T-cell (primary cell): Measurements from ENCODE around the gene PRODH. TPM values are rescaled to one million over a fixed set of nuclear protein-coding genes. Genes with fewer than 3 reads are reported as not detected.
A peak's percentile ranks its signal among the peaks of the same experiment; 100 is the strongest.
"Not testable (repeated sequence)": the region's sequence is repeated elsewhere in the genome, so short reads cannot be mapped to it uniquely, and the experiment has no call there.

Experiments used
- ATAC-seq, 4 experiments: fragments of 200-7000 bp in 3 of 4; fragments of 150-1000 bp in 1 of 4; cut with Tn5 transposase; replicated peaks in 1 of 4; 1 replicate in 3 of 4; 2 replicates in 1 of 4; pipeline ENCODE4 v1.10.0; 2021; ENCODE audit warnings: moderate library complexity in 3 of 4, mild to moderate bottlenecking in 2 of 4, moderate number of reproducible peaks in 1 of 4
- CTCF ChIA-PET, 2 donors: fragments of 300-600 bp; sonication (Branson Sonifier 250); formaldehyde crosslinking; loops; one replicate each; lab custom pipeline; 2022; ENCODE audit warnings: antibody characterized with exemption in 2 of 2; lab: Charles Lee
- POLR2A ChIA-PET, 2 donors: fragments of 300-600 bp; sonication (Branson Sonifier 250); formaldehyde crosslinking; loops; one replicate each; lab custom pipeline; 2022; ENCODE audit warnings: antibody characterized with exemption in 2 of 2; lab: Charles Lee
- DNase-seq, 35 experiments: peaks; one replicate each; pipeline versions ENCODE4 v3.0.0 to v3.0.0-alpha.2; 2013 to 2023
- H3K27ac ChIP-seq: one replicate; pipeline ENCODE4 v1.5.1; 2013; ENCODE audit warnings: low read length
- H3K27me3 ChIP-seq, 2 experiments: replicated peaks in 1 of 2; 1 replicate in 1 of 2; 2 replicates in 1 of 2; pipeline versions ENCODE4 v1.6.1 to v1.7.0; 2013; ENCODE audit warnings: low read length in 1 of 2, mixed read lengths in 1 of 2; ENCODE audit not compliant: control insufficient read depth in 2 of 2, insufficient read depth in 2 of 2; ENCODE audit errors: extremely low read depth in 1 of 2
- H3K36me3 ChIP-seq, 2 donors: 1 replicate in 1 of 2; 2 replicates in 1 of 2; pipeline versions ENCODE4 v1.6.1 to v1.7.0; 2013; ENCODE audit warnings: low read length in 1 of 2; ENCODE audit not compliant: control insufficient read depth in 2 of 2, insufficient read depth in 1 of 2; ENCODE audit errors: extremely low read depth in 1 of 2
- H3K4me1 ChIP-seq, 2 experiments: 1 replicate in 1 of 2; 2 replicates in 1 of 2; pipeline versions ENCODE4 v1.6.1 to v1.7.0; 2013; ENCODE audit warnings: low read length in 2 of 2, mixed read lengths in 1 of 2; ENCODE audit not compliant: insufficient read depth in 2 of 2, control insufficient read depth in 1 of 2; ENCODE audit errors: extremely low read depth in 1 of 2
- H3K4me3 ChIP-seq, 2 donors: 1 replicate in 1 of 2; 2 replicates in 1 of 2; pipeline versions ENCODE4 v1.5.1 to v1.7.0; 2013; ENCODE audit warnings: mild to moderate bottlenecking in 2 of 2, low read length in 1 of 2, moderate library complexity in 1 of 2; ENCODE audit not compliant: control insufficient read depth in 1 of 2; ENCODE audit errors: extremely low read depth in 1 of 2
- H3K9me3 ChIP-seq: 2 replicates; pipeline ENCODE4 v1.7.0; 2013
- H3K27ac Mint-ChIP-seq, 2 donors: one replicate each; pipeline ENCODE4 v1.8.0; 2020 to 2021; ENCODE audit warnings: mild to moderate bottlenecking in 2 of 2, mixed read lengths in 2 of 2
- H3K27me3 Mint-ChIP-seq, 2 donors: one replicate each; pipeline ENCODE4 v1.8.0; 2021 to 2022; ENCODE audit warnings: mixed read lengths in 2 of 2
- H3K36me3 Mint-ChIP-seq: one replicate; pipeline ENCODE4 v1.8.0; 2021; ENCODE audit warnings: mixed read lengths
- H3K4me1 Mint-ChIP-seq, 3 donors: one replicate each; pipeline ENCODE4 v1.8.0; 2020 to 2022; ENCODE audit warnings: mixed read lengths in 3 of 3, mild to moderate bottlenecking in 1 of 3
- H3K4me3 Mint-ChIP-seq, 3 donors: one replicate each; pipeline ENCODE4 v1.8.0; 2020 to 2022; ENCODE audit warnings: mild to moderate bottlenecking in 3 of 3, mixed read lengths in 3 of 3, moderate library complexity in 3 of 3
- H3K9me3 Mint-ChIP-seq, 3 donors: one replicate each; pipeline ENCODE4 v1.8.0; 2020 to 2022; ENCODE audit warnings: mixed read lengths in 3 of 3
- WGBS: methylation state at CpG from one replicate; pipeline ENCODE4 v1.1.5; 2013; ENCODE audit warnings: missing lambda C conversion rate; ENCODE audit not compliant: insufficient coverage; 5-methylcytosine and 5-hydroxymethylcytosine counted together
- total RNA-seq, 35 experiments: library from RNA in 6 of 35; stranded (reverse) in 6 of 35; fragments of 120-200 nt in 1 of 35; gene quantifications; one replicate each; pipeline versions ENCODE4 v1.2.1 to v1.2.4 and lab custom pipeline; 2013 to 2026

Gene PRODH
- total RNA-seq, 5 donors from 2014 or later (not counting 1 experiment from before 2014, with no cell fraction given): 0.13 to 0.91 (median 0.52) TPM; not detected in 1

- DNase-seq: peak in 1 of 35 experiments; percentile 10
Measured at GRCh38 chr22:18956121-18956895, 20.2 kb upstream of the PRODH start.

GRCh38 chr22:18955696-18956095, 19.6 kb upstream of the PRODH start:
- H3K9me3 Mint-ChIP-seq: no peaks in the 10 kb centered on the region
- DNase-seq (peak in 1 of 35 experiments; percentile 8), ATAC-seq (no peak)
- Histone ChIP-seq H3K27ac (no peak overlapping the region), H3K36me3 (no peaks in the 10 kb centered on the region), H3K4me1 (no peaks in the 10 kb centered on the region), H3K27me3 (peaks cover 0 to 24% of the 10 kb centered on the region in 2 experiments), H3K4me3 (no peak overlapping the region), H3K9me3 (no peaks in the 10 kb centered on the region)
- H3K36me3 Mint-ChIP-seq: no peaks in the 10 kb centered on the region
- ChIA-PET CTCF (no interaction called here), POLR2A (no interaction called here)
- H3K27me3 Mint-ChIP-seq: peaks cover 4 to 26% of the 10 kb centered on the region in 2 donors
- H3K4me1 Mint-ChIP-seq: peaks cover 0 to 4% (median 3%) of the 10 kb centered on the region in 3 donors
- 91% methylated on average over 6 of the region's 10 CpGs for WGBS
- H3K4me3 Mint-ChIP-seq: no peak overlapping the region
- H3K27ac Mint-ChIP-seq: no peak overlapping the region

More at GRCh38 chr22:18956121-18956895, 20.2 kb upstream of the PRODH start:
- H3K27ac ChIP-seq, H3K9me3 ChIP-seq, CTCF ChIA-PET, H3K4me1 Mint-ChIP-seq, H3K4me3 Mint-ChIP-seq, H3K27ac Mint-ChIP-seq, H3K4me3 ChIP-seq, H3K36me3 ChIP-seq, H3K4me1 ChIP-seq, H3K36me3 Mint-ChIP-seq, H3K9me3 Mint-ChIP-seq, POLR2A ChIA-PET, ATAC-seq: not testable (repeated sequence)
- H3K27me3 ChIP-seq: peaks cover 0 to 21% of the 10 kb centered on the region in 2 experiments
- H3K27me3 Mint-ChIP-seq: peaks cover 4 to 25% of the 10 kb centered on the region in 2 donors
- 51% methylated on average over 10 of the region's 15 CpGs for WGBS

- Mint-ChIP-seq H3K27ac (no peak overlapping the region), H3K4me3 (no peak overlapping the region), H3K36me3 (no peaks in the 10 kb centered on the region), H3K9me3 (no peaks in the 10 kb centered on the region), H3K27me3 (peaks cover 8 to 30% of the 10 kb centered on the region in 2 donors), H3K4me1 (peaks cover 0 to 4% (median 3%) of the 10 kb centered on the region in 3 donors)
- ATAC-seq (no peak), DNase-seq (peak in 1 of 35 experiments; percentile 12)
- Histone ChIP-seq H3K4me1 (no peaks in the 10 kb centered on the region), H3K27me3 (peaks cover 0 to 29% of the 10 kb centered on the region in 2 experiments), H3K4me3 (no peak overlapping the region), H3K27ac (no peak overlapping the region), H3K36me3 (no peaks in the 10 kb centered on the region), H3K9me3 (no peaks in the 10 kb centered on the region)
- CTCF ChIA-PET: no interaction called here
- WGBS: 74% methylated on average over 11 of the region's 15 CpGs
- POLR2A ChIA-PET: no interaction called here
Measured at GRCh38 chr22:18954990-18955571, 19.0 kb upstream of the PRODH start.

- POLR2A ChIA-PET, H3K4me1 ChIP-seq, H3K4me3 ChIP-seq, H3K4me1 Mint-ChIP-seq, H3K4me3 Mint-ChIP-seq, H3K27ac ChIP-seq, CTCF ChIA-PET, H3K9me3 ChIP-seq, H3K36me3 Mint-ChIP-seq, H3K27ac Mint-ChIP-seq, H3K36me3 ChIP-seq, H3K9me3 Mint-ChIP-seq: not testable (repeated sequence)
- WGBS: 15% methylated on average over 8 of the region's 14 CpGs
- peaks cover 0 to 30% of the 10 kb centered on the region in 2 experiments for H3K27me3 ChIP-seq
- ATAC-seq (peak; percentile 70 to 83 (median 76)), DNase-seq (peak in 30 of 35 experiments; percentile 3 to 64 (median 34))
- peaks cover 13 to 34% of the 10 kb centered on the region in 2 donors for H3K27me3 Mint-ChIP-seq
Measured at GRCh38 chr22:18954303-18954989, 18.4 kb upstream of the PRODH start.

GRCh38 chr22:18953128-18953527, 17.0 kb upstream of the PRODH start:
- H3K27ac ChIP-seq, H3K27ac Mint-ChIP-seq, H3K36me3 Mint-ChIP-seq, H3K36me3 ChIP-seq, POLR2A ChIA-PET, H3K9me3 ChIP-seq, H3K9me3 Mint-ChIP-seq, H3K4me3 ChIP-seq, H3K4me3 Mint-ChIP-seq, H3K4me1 Mint-ChIP-seq, CTCF ChIA-PET, ATAC-seq, H3K4me1 ChIP-seq: not testable (repeated sequence)
- WGBS: 80% methylated on average over 4 of the region's 14 CpGs
- H3K27me3 Mint-ChIP-seq: peaks cover 21 to 35% of the 10 kb centered on the region in 2 donors
- DNase-seq: peak in 2 of 35 experiments; percentile 2 to 6
- peaks cover 2 to 30% of the 10 kb centered on the region in 2 experiments for H3K27me3 ChIP-seq

GRCh38 chr22:18952022-18952421, 15.9 kb upstream of the PRODH start:
- CTCF ChIA-PET: no interaction called here
- no peak overlapping the region for H3K4me3 ChIP-seq
- no peaks in the 10 kb centered on the region for H3K36me3 ChIP-seq
- no peaks in the 10 kb centered on the region for H3K4me1 ChIP-seq
- WGBS: 100% methylated on average over 1 of the region's 6 CpGs
- peaks cover 26 to 39% of the 10 kb centered on the region in 2 donors for H3K27me3 Mint-ChIP-seq
- ATAC-seq (no peak), DNase-seq (peak in 1 of 35 experiments; percentile 5)
- no peaks in the 10 kb centered on the region for H3K9me3 Mint-ChIP-seq
- peaks cover 4 to 34% of the 10 kb centered on the region in 2 experiments for H3K27me3 ChIP-seq
- H3K36me3 Mint-ChIP-seq: no peaks in the 10 kb centered on the region
- POLR2A ChIA-PET: no interaction called here
- H3K4me3 Mint-ChIP-seq: no peak overlapping the region
- H3K9me3 ChIP-seq: no peaks in the 10 kb centered on the region
- no peaks in the 10 kb centered on the region for H3K4me1 Mint-ChIP-seq
- H3K27ac Mint-ChIP-seq: no peak overlapping the region
- no peak overlapping the region for H3K27ac ChIP-seq
